Fibroblast of pulmonary artery (primary cell): ENCODE results near the gene MAP2K2.

ENCODE experiments used
- DNase-seq: peaks from one replicate; pipeline ENCODE4 v3.0.0-alpha.2; 2010; ENCODE audit warnings: low read depth
- H3K4me3 ChIP-seq: replicated peaks from 2 replicates; pipeline ENCODE4 v1.5.1; 2011; ENCODE audit warnings: low read depth, mild to moderate bottlenecking, control low read depth, low read length, moderate library complexity
- TF ChIP-seq, protein P1 (sequence below): IDR thresholded peaks from 2 replicates; pipeline ENCODE4 v1.5.1; 2011; ENCODE audit warnings: mild to moderate bottlenecking, control low read depth, low read length, inconsistent platforms; ENCODE audit errors: missing control alignments

The MAP2K2 gene

DNA sequence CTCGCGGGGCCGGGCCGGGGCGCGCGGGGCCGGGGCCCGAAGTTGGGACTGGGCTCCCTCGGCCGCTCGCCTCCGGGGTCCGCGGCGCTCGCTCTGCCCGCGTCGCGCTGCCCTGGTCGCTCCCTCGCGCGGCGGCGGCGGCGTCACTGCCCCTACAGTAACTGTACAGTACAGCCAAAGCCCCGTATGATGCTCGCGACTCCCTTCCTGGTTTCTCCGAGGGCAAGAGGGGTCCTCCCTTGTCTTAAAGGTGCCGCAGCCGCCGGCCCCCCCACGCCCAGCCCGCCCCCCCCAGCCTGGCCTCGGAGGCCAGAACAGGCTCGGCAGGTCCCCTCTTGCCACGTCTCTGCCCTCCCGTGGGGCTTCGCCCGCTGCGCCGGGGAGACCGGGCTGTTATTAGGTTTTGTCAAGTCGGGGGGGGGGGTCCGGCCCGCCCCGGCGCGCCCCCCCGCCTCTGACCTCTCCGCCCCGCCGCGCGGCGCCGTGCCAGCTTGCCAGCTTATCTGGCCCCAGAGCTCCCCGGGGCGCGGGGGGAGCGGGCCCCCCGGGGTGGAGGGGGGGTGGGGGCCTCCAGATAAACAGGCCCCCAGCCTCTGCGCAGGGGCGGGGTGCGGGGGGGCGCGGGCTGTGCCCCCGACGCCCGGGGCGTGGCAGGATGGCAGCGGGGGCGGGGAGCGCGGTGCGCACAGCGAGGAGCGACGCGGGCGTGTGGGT lies 57.1 kb downstream of the MAP2K2 start, which contains the start of gene ZBTB7A:
ZBTB7A (minus strand) TSS at position 218 of the 714 bp plus-strand sequence. CDS start 11,667 bp downstream, outside the sequence.
- peak within 1 kb of the TSS; percentile 79 for H3K4me3 ChIP-seq
- peak; percentile 73 for DNase-seq
- TF ChIP-seq, protein P1, sequence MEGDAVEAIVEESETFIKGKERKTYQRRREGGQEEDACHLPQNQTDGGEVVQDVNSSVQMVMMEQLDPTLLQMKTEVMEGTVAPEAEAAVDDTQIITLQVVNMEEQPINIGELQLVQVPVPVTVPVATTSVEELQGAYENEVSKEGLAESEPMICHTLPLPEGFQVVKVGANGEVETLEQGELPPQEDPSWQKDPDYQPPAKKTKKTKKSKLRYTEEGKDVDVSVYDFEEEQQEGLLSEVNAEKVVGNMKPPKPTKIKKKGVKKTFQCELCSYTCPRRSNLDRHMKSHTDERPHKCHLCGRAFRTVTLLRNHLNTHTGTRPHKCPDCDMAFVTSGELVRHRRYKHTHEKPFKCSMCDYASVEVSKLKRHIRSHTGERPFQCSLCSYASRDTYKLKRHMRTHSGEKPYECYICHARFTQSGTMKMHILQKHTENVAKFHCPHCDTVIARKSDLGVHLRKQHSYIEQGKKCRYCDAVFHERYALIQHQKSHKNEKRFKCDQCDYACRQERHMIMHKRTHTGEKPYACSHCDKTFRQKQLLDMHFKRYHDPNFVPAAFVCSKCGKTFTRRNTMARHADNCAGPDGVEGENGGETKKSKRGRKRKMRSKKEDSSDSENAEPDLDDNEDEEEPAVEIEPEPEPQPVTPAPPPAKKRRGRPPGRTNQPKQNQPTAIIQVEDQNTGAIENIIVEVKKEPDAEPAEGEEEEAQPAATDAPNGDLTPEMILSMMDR: no peak

DNA sequence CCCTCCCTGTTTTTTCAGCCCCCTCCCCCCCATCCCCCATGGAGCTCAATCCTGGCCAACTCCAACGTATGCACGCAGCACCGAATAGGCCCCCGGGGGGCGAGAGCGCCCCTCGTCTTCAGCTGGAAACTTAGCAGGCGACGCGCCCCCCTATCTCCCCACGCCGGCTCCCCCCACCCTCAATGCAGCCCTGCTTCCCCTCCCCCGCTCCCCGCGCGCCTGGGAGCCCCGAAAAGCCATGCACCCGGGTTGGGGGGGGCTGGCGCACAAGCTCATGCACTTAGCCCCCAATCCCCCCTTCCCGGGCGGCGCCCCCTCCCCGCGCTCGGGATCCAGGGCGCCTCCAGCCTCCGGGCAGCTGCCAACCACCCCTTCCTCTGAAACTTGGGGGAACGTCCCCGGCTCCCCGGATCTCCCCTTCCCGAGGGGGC lies 57.7 kb downstream of the MAP2K2 start:
- peak overlapping the region; percentile 79 for H3K4me3 ChIP-seq
- DNase-seq: no peak
- TF ChIP-seq, protein P1: no peak

GRCh38 chr19:4065430-4066175 lies 58.3 kb downstream of the MAP2K2 start:
- TF ChIP-seq, protein P1: no peak
- peak; percentile 99 for DNase-seq
- peak overlapping the region; percentile 79 for H3K4me3 ChIP-seq

DNA sequence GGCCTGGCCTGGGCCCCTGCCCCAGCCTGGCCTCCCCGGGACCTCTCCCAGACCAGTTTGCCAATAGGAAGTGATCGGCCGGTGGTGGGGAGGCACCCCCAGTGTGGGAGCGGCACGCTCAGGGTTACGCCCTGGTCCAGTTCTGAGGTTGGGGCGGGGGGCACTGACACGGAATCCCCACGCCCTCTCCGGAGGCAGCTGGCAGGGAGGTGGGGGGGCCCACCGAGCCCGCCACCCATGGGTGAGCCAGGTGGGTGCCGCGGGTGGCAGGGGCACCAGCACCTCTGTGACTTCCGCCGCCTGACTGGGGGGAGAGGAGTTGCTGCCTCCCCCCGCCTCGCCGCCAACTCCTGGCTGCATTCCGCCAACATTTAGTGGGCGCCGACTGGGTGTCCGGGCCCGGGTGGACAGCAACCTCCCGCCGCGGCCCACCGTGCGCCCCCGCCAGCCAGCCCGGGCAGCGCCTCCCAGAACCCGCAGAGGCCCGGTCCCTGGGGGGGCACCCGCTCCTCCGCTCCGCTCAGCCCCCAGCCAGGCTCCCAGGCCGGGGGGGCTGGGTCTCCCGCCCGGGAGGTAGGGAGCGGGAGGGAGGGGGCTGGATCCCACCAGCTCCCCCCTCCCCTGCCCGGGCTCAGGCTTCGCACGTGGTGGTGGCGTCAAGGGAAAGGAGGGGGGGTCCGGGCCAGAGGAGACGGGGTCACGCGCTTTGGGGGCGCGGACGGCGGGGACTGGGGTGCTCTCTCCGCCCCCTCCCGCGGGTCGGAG lies 59.2 kb downstream of the MAP2K2 start:
- peak overlapping the region; percentile 72 for H3K4me3 ChIP-seq
- DNase-seq: no peak
- TF ChIP-seq, protein P1: no peak

- TF ChIP-seq, protein P1: no peak
- peak; percentile 38 for DNase-seq
- H3K4me3 ChIP-seq: peak overlapping the region; percentile 72
Observed at GRCh38 chr19:4064149-4064495, 59.8 kb downstream of the MAP2K2 start.

DNA sequence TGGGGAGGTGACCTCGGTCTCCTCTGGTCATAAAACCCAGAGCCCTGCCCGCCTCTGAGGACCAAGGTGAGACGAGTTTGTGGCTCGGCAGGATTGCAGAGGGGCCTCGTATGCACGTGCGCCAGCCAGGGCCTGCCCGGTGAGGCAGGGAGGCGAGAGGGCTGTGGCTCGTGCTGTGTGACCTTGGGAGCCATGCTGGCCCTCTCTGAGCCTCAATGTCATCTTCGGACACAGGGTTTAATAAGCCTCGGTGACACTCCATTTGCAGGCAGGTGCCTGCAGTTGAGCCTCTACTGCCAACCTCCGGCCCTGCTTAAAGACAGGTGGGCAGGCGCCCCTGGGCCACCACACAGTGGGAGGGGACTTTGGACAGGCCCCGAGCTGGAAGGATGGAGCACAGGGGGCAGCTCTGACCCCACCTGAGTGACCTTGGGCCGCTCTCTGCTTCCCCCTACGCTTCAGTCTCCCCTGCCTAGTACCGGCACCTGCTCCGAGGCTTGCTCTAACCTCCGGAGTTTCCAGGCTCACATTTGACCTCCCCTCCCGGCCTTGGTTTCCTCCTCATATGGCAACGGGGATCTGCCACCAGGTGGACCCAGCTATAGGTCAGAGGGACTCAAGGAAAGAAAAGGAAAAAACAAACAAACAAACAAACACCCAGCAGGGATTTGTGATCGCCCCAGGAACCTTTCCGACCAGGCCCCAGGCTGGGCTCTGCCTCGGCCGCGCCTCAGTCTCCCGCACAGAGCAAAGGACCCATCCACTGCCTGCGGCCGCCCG lies 60.4 kb downstream of the MAP2K2 start:
- peak overlapping the region; percentile 72 for H3K4me3 ChIP-seq
- TF ChIP-seq, protein P1: peak; percentile 4
- no peak for DNase-seq
